Measurements from ENCODE around the gene SLCO3A1. TPM values are rescaled to one million over a fixed set of nuclear protein-coding genes. Genes with fewer than 3 reads are reported as not detected.

Gene SLCO3A1
- total RNA-seq, 1 experiment from 2014 or later: 5.1 TPM

DNA sequence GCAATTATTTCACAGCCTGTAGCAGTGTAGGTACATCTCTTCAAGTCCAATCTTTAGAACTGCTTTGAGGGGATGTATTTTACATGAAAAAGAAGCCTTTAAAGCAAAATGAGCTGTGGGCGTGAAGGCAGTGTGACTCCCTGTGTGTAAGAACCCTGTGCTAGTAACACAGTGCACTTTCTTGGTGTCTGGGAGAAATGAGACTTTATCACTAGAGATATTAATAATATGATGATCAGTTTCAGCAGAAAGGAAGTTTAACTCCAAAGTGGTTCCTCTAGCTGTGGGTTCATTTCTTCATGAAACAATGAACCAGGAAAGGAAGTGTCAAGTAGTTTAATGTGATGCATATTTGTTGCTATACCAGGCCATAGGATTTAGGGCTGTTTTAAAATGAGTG lies 41.5 kb downstream of the SLCO3A1 start:
- Histone ChIP-seq H3K4me3 (replicated peaks in 1 of 2; ENCODE audit: low read depth in 1 of 2, low read length in 2 of 2) (no peak overlapping the region), H3K27ac (ENCODE audit: low read depth, low read length) (no peak overlapping the region), H3K36me3 (ENCODE audit: control insufficient read depth in 1 of 2, insufficient read depth in 2 of 2, low read length in 2 of 2) (no peaks in the 10 kb centered on the region), H3K4me1 (ENCODE audit: control insufficient read depth in 1 of 2, insufficient read depth in 2 of 2, low read length in 2 of 2) (peaks cover 0 to 12% of the 10 kb centered on the region in 2 experiments; a peak in 2 of 4 replicates), H4K20me1 (ENCODE audit: insufficient read depth) (no peaks in the 10 kb centered on the region), H2AFZ (ENCODE audit: low read depth, low read length, poor library complexity, severe bottlenecking) (no peak overlapping the region), H3K9ac (ENCODE audit: low read length) (no peak overlapping the region), H3K4me2 (ENCODE audit: low read length) (no peak overlapping the region), H3K79me2 (ENCODE audit: insufficient read depth, low read length) (no peaks in the 10 kb centered on the region), H3K27me3 (ENCODE audit: insufficient read depth, low read length) (no peaks in the 10 kb centered on the region), H3K9me2 (ENCODE audit: insufficient read depth) (no peaks in the 10 kb centered on the region), H3K9me3 (ENCODE audit: control insufficient read depth in 1 of 2, insufficient read depth in 1 of 2, low read depth in 1 of 2, low read length in 2 of 2) (no peaks in the 10 kb centered on the region)
- POLR2A ChIA-PET: no interaction called here
- no peak for ATAC-seq
- no TSS peak for BruUV-seq (replicated peaks)
- intact Hi-C loops (cut with micrococcal nuclease): no loop called here
- CTCF ChIA-PET: no interaction called here
- DNase-seq (ENCODE audit: low read depth, low spot score): no peak
- TF ChIP-seq EGR1 (IDR thresholded peaks at IDR 0.05; ENCODE audit: low read depth) (no peak), ZNF274 (IDR thresholded peaks at IDR 0.05; ENCODE audit: low read depth, low read length) (no peak), ELF1 (IDR thresholded peaks at IDR 0.05; ENCODE audit: borderline replicate concordance, low read depth) (no peak), RAD21 (IDR thresholded peaks at IDR 0.05; ENCODE audit: low read depth) (no peak), CBX3 (IDR thresholded peaks at IDR 0.05; ENCODE audit: low read depth) (no peak), SRF (IDR thresholded peaks at IDR 0.05; ENCODE audit: low read depth) (no peak), JUND (IDR thresholded peaks at IDR 0.05) (no peak), POLR2AphosphoS5 (IDR thresholded peaks at IDR 0.05; ENCODE audit: low read depth, low read length) (no peak), CTCF (IDR thresholded peaks at IDR 0.05 in 2 of 3, conservative IDR thresholded peaks at IDR 0.05 in 1 of 3; ENCODE audit: borderline replicate concordance in 1 of 3, insufficient read depth in 1 of 3, low read depth in 2 of 3, low read length in 2 of 3) (no peak)
- RAD21 ChIA-PET (ENCODE audit: low non-redundant PET in 1 of 2, low total read pairs in 2 of 2, uncharacterized antibody in 2 of 2, unreplicated experiment in 2 of 2): no interaction called here

All from HCT116 (cell line).